Effector CD4-positive, alpha-beta T cell (primary cell): ENCODE data around the gene ST6GAL1.
"Not testable (repeated sequence)": the region's sequence is repeated elsewhere in the genome, so short reads cannot be mapped to it uniquely, and the experiment has no call there.

Experiments
- DNase-seq: peaks from one replicate; pipeline ENCODE4 v3.0.0-alpha.2; 2020

ST6GAL1 gene

GRCh38 chr3:186996356-186996755 lies 66.0 kb downstream of the ST6GAL1 start:
- no peak for DNase-seq

GRCh38 chr3:186997061-186997460 lies 66.7 kb downstream of the ST6GAL1 start:
- no peak for DNase-seq

GRCh38 chr3:186997473-186997939 lies 67.2 kb downstream of the ST6GAL1 start:
- DNase-seq, result no peak

GRCh38 chr3:186998937-186999368 lies 68.6 kb downstream of the ST6GAL1 start:
- no peak for DNase-seq

GRCh38 chr3:187000711-187001151 lies 70.4 kb downstream of the ST6GAL1 start:
- no peak for DNase-seq

- no peak for DNase-seq
Observed at GRCh38 chr3:187002915-187003314, 72.6 kb downstream of the ST6GAL1 start.

GRCh38 chr3:187005827-187006481 lies 75.6 kb downstream of the ST6GAL1 start:
- no peak for DNase-seq

- DNase-seq, result no peak
Observed at GRCh38 chr3:187006864-187007630, 76.7 kb downstream of the ST6GAL1 start.

GRCh38 chr3:187010382-187010781 lies 80.1 kb downstream of the ST6GAL1 start:
- DNase-seq, result not testable (repeated sequence)

- DNase-seq, result no peak
Observed at GRCh38 chr3:187011915-187012314, 81.6 kb downstream of the ST6GAL1 start.

GRCh38 chr3:187012609-187013051 lies 82.3 kb downstream of the ST6GAL1 start:
- no peak for DNase-seq

- no peak for DNase-seq
Observed at GRCh38 chr3:187013159-187013716, 82.9 kb downstream of the ST6GAL1 start.

- no peak for DNase-seq
Observed at GRCh38 chr3:187014417-187014864, 84.1 kb downstream of the ST6GAL1 start.

- DNase-seq, result no peak
Observed at GRCh38 chr3:187015903-187016638, 85.7 kb downstream of the ST6GAL1 start.

- no peak for DNase-seq
Observed at GRCh38 chr3:187016639-187017345, 86.5 kb downstream of the ST6GAL1 start.

GRCh38 chr3:187017511-187018230 lies 87.3 kb downstream of the ST6GAL1 start:
- DNase-seq, result no peak

- DNase-seq, result no peak
Observed at GRCh38 chr3:187019542-187020072, 89.3 kb downstream of the ST6GAL1 start.

GRCh38 chr3:187020376-187020775 lies 90.0 kb downstream of the ST6GAL1 start:
- no peak for DNase-seq

- no peak for DNase-seq
Observed at GRCh38 chr3:187021748-187022402, 91.5 kb downstream of the ST6GAL1 start.

GRCh38 chr3:187022403-187023029 lies 92.2 kb downstream of the ST6GAL1 start:
- no peak for DNase-seq
